22Rv1 (cell line): Measurements from ENCODE around the gene FARP1.

Source experiments
- CTCF ChIP-seq: fragments of 450-650 bp; IDR thresholded peaks from 2 replicates; pipeline ENCODE4 v1.5.1; 2017; ENCODE audit warnings: mild to moderate bottlenecking
- ZFX ChIP-seq: fragments of 450-650 bp; IDR thresholded peaks from 2 replicates; pipeline ENCODE4 v1.6.1; 2017; ENCODE audit warnings: antibody characterized with exemption, borderline replicate concordance

- TF ChIP-seq CTCF, result no peak
- TF ChIP-seq ZFX, result no peak
Observed at GRCh38 chr13:98398581-98398980, 255.7 kb downstream of the FARP1 start.
